IMR-90 (cell line): Measurements from ENCODE around the gene PRKACG. TPM values are rescaled to one million over a fixed set of nuclear protein-coding genes. Genes with fewer than 3 reads are reported as not detected.

ENCODE experiments used
- ATAC-seq: fragments of 200-7000 bp; cut with Tn5 transposase; 2 replicates; pipeline ENCODE4 v1.9.1; 2020; ENCODE audit warnings: low read depth, mild to moderate bottlenecking, moderate library complexity
- BruUV-seq: library from RNA; stranded (reverse); fragments of 400-500 nt; replicated peaks from 2 replicates; lab custom pipeline; 2021; lab: Mats Ljungman, UMichigan
- CTCF ChIA-PET: fragments of 300-600 bp; formaldehyde crosslinking; extraction: SDS; loops from one replicate; lab custom pipeline; 2021; ENCODE audit warnings: antibody characterized with exemption; lab: Yijun Ruan, JAX
- POLR2A ChIA-PET: fragments of 300-600 bp; sonication (Branson Sonifier 250); formaldehyde crosslinking; loops from one replicate; lab custom pipeline; 2022; ENCODE audit warnings: antibody characterized with exemption; ENCODE audit not compliant: unreplicated experiment; lab: Charles Lee
- DNase-seq: peaks from one replicate; pipeline ENCODE4 v3.0.0; 2013
- H2AFZ ChIP-seq: replicated peaks from 2 replicates; pipeline ENCODE3; 2013; ENCODE audit warnings: low read length, mild to moderate bottlenecking; ENCODE audit not compliant: poor library complexity
- H2AK5ac ChIP-seq: 2 replicates; pipeline ENCODE4 v1.6.1; 2013; ENCODE audit warnings: low read depth, low read length, inconsistent platforms
- H2AK9ac ChIP-seq: replicated peaks from 2 replicates; pipeline ENCODE3; 2013; ENCODE audit warnings: mild to moderate bottlenecking, low read depth, low read length, moderate library complexity; ENCODE audit not compliant: poor library complexity
- H2BK120ac ChIP-seq: 2 replicates; pipeline ENCODE4 v1.6.1; 2013; ENCODE audit warnings: low read depth, low read length, inconsistent platforms
- H2BK15ac ChIP-seq: 3 replicates; pipeline ENCODE4 v1.6.1; 2013; ENCODE audit warnings: low read depth, low read length, inconsistent platforms
- H2BK20ac ChIP-seq: 2 replicates; pipeline ENCODE4 v1.6.1; 2013; ENCODE audit warnings: low read depth, mild to moderate bottlenecking, inconsistent platforms, low read length, moderate library complexity
- H2BK5ac ChIP-seq: 2 replicates; pipeline ENCODE4 v1.6.1; 2013; ENCODE audit warnings: mild to moderate bottlenecking, low read depth, low read length, inconsistent platforms; ENCODE audit not compliant: poor library complexity, severe bottlenecking
- H3K14ac ChIP-seq: replicated peaks from 2 replicates; pipeline ENCODE4 v1.6.1; 2013; ENCODE audit warnings: low read depth, low read length, inconsistent platforms
- H3K18ac ChIP-seq: 2 replicates; pipeline ENCODE4 v1.6.1; 2013; ENCODE audit warnings: low read depth, low read length, control low read depth
- H3K23ac ChIP-seq: 2 replicates; pipeline ENCODE4 v1.6.1; 2013; ENCODE audit warnings: low read depth, low read length, inconsistent platforms
- H3K27ac ChIP-seq: 2 replicates; pipeline ENCODE4 v1.5.1; 2013; ENCODE audit warnings: mild to moderate bottlenecking, control low read depth, low read length; ENCODE audit not compliant: insufficient read depth
- H3K27me3 ChIP-seq: 2 replicates; pipeline ENCODE4 v1.6.1; 2013; ENCODE audit warnings: low read length; ENCODE audit not compliant: control insufficient read depth, insufficient read depth
- H3K36me3 ChIP-seq: 2 replicates; pipeline ENCODE4 v1.6.1; 2013; ENCODE audit warnings: low read length, mixed read lengths; ENCODE audit not compliant: control insufficient read depth, insufficient read depth
- H3K4ac ChIP-seq: 2 replicates; pipeline ENCODE4 v1.6.1; 2013; ENCODE audit warnings: low read depth, low read length, inconsistent platforms
- H3K4me1 ChIP-seq: 2 replicates; pipeline ENCODE4 v1.6.1; 2013; ENCODE audit warnings: low read length, mixed read lengths; ENCODE audit not compliant: control insufficient read depth, insufficient read depth
- H3K4me2 ChIP-seq: 2 replicates; pipeline ENCODE4 v1.6.1; 2013; ENCODE audit warnings: low read depth, mild to moderate bottlenecking, control low read depth, low read length, moderate library complexity
- H3K4me3 ChIP-seq: 2 replicates; pipeline ENCODE4 v1.5.1; 2013; ENCODE audit warnings: low read depth, mild to moderate bottlenecking, control low read depth, low read length, moderate library complexity; ENCODE audit not compliant: insufficient read depth
- H3K56ac ChIP-seq: 2 replicates; pipeline ENCODE4 v1.6.1; 2013; ENCODE audit warnings: low read length, inconsistent platforms; ENCODE audit not compliant: insufficient read depth; ENCODE audit errors: extremely low read depth
- H3K79me1 ChIP-seq, 2 experiments: 2 replicates each; pipeline ENCODE4 v1.6.1; 2013; ENCODE audit warnings: low read length in 2 of 2, inconsistent platforms in 1 of 2, low read depth in 1 of 2
- H3K9ac ChIP-seq: 2 replicates; pipeline ENCODE4 v1.6.1; 2013; ENCODE audit warnings: low read depth, low read length, control low read depth
- H3K9me1 ChIP-seq: 2 replicates; pipeline ENCODE4 v1.6.1; 2013; ENCODE audit warnings: low read length, inconsistent platforms; ENCODE audit not compliant: insufficient read depth
- H3K9me3 ChIP-seq: 2 replicates; pipeline ENCODE4 v1.6.1; 2013; ENCODE audit warnings: low read length; ENCODE audit not compliant: control insufficient read depth, insufficient read depth
- H4K20me1 ChIP-seq: 2 replicates; pipeline ENCODE4 v1.6.1; 2013; ENCODE audit warnings: low read length, inconsistent platforms; ENCODE audit not compliant: insufficient read depth
- H4K5ac ChIP-seq: 2 replicates; pipeline ENCODE4 v1.6.1; 2013; ENCODE audit warnings: mild to moderate bottlenecking, low read depth, low read length, control low read depth
- H4K8ac ChIP-seq, 2 experiments: 2 replicates each; pipeline ENCODE4 v1.6.1; 2013; ENCODE audit warnings: low read depth in 2 of 2, low read length in 2 of 2, control low read depth in 1 of 2, inconsistent platforms in 1 of 2
- H4K91ac ChIP-seq: 2 replicates; pipeline ENCODE4 v1.6.1; 2013; ENCODE audit warnings: low read depth, low read length, inconsistent platforms; ENCODE audit not compliant: insufficient read depth
- BHLHE40 ChIP-seq: fragments of 150-350 bp; IDR thresholded peaks from 2 replicates; pipeline ENCODE4 v1.6.1; 2016; ENCODE audit warnings: mild to moderate bottlenecking, low read depth, low read length
- CEBPB ChIP-seq: IDR thresholded peaks from 2 replicates; pipeline ENCODE4 v1.6.1; 2012; ENCODE audit warnings: low read depth, low read length, improper control_type of control experiment
- CHD1 ChIP-seq: IDR thresholded peaks from 2 replicates; pipeline ENCODE4 v1.6.1; 2012; ENCODE audit warnings: low read depth, low read length, improper control_type of control experiment
- CTCF ChIP-seq: conservative IDR thresholded peaks from 2 replicates; pipeline ENCODE4 v1.5.1; 2012; ENCODE audit warnings: mild to moderate bottlenecking, low read depth, low read length, improper control_type of control experiment
- ELK1 ChIP-seq: fragments of 150-350 bp; IDR thresholded peaks from 2 replicates; pipeline ENCODE4 v1.6.1; 2016; ENCODE audit warnings: low read depth, mild to moderate bottlenecking, low read length, moderate library complexity, borderline replicate concordance
- FOS ChIP-seq: fragments of 150-350 bp; IDR thresholded peaks from 2 replicates; pipeline ENCODE4 v1.6.1; 2016; ENCODE audit warnings: low read depth, low read length
- MAFK ChIP-seq: IDR thresholded peaks from 2 replicates; pipeline ENCODE4 v1.6.1; 2012; ENCODE audit warnings: low read depth, low read length, improper control_type of control experiment
- MAZ ChIP-seq: IDR thresholded peaks from 2 replicates; pipeline ENCODE4 v1.6.1; 2012; ENCODE audit warnings: low read depth, mild to moderate bottlenecking, low read length, improper control_type of control experiment, moderate library complexity, borderline replicate concordance
- MXI1 ChIP-seq: IDR thresholded peaks from 2 replicates; pipeline ENCODE4 v1.6.1; 2012; ENCODE audit warnings: low read depth, mild to moderate bottlenecking, low read length, moderate library complexity, borderline replicate concordance
- NFE2L2 ChIP-seq: fragments of 150-350 bp; IDR thresholded peaks from 2 replicates; pipeline ENCODE4 v1.6.1; 2016; ENCODE audit warnings: low read depth, mild to moderate bottlenecking, low read length
- POLR2A ChIP-seq: IDR thresholded peaks from 2 replicates; pipeline ENCODE4 v1.6.1; 2012; ENCODE audit warnings: mild to moderate bottlenecking, low read depth, low read length
- RCOR1 ChIP-seq: IDR thresholded peaks from 2 replicates; pipeline ENCODE4 v1.6.1; 2012; ENCODE audit warnings: mild to moderate bottlenecking, low read length, improper control_type of control experiment; ENCODE audit not compliant: insufficient replicate concordance
- RFX5 ChIP-seq: IDR thresholded peaks from 2 replicates; pipeline ENCODE4 v1.8.0; 2012; ENCODE audit warnings: low read depth, mild to moderate bottlenecking, low read length, moderate library complexity
- SMC3 ChIP-seq: fragments of 150-350 bp; IDR thresholded peaks from 2 replicates; pipeline ENCODE4 v1.6.1; 2016; ENCODE audit warnings: low read depth, mild to moderate bottlenecking, antibody characterized with exemption, low read length, moderate library complexity
- USF2 ChIP-seq: fragments of 150-350 bp; IDR thresholded peaks from 2 replicates; pipeline ENCODE4 v1.6.1; 2017; ENCODE audit warnings: mild to moderate bottlenecking, antibody characterized with exemption, low read length, low read depth
- WGBS, 2 experiments: methylation state at CpG; one replicate each; pipeline versions ENCODE4 v1.1.5 to v1.1.7; 2013; ENCODE audit warnings: missing lambda C conversion rate in 2 of 2; ENCODE audit not compliant: insufficient read length in 1 of 2; ENCODE audit errors: extremely low coverage in 2 of 2; 5-methylcytosine and 5-hydroxymethylcytosine counted together
- dilution Hi-C: fragments of 300-500 bp; cut with HindIII; formaldehyde crosslinking; loops from one replicate; pipeline ENCODE4 v1.14.3; 2018; ENCODE audit warnings: low sequenced_read_pairs; ENCODE audit not compliant: unreplicated experiment
- in situ Hi-C: fragments of 300-500 bp; cut with MboI; formaldehyde crosslinking; loops from 3 replicates; pipeline ENCODE4 v1.14.3; 2019; ENCODE audit warnings: low sequenced_read_pairs, inconsistent platforms, mixed read lengths
- intact Hi-C: fragments of 100-400 bp; cut with micrococcal nuclease; formaldehyde crosslinking; loops from 2 replicates; pipeline ENCODE4 v1.10.0; 2022
- polyA plus RNA-seq, 3 experiments: library from polyadenylated mRNA; depleted of rRNA; stranded (reverse); fragments of >200 nt; gene quantifications; 2 replicates each; pipeline ENCODE4 v1.2.3, GENCODE V29; 2012; ENCODE audit warnings: low replicate concordance in 1 of 3
- total RNA-seq: library from RNA; depleted of rRNA; stranded (reverse); fragments of >200 nt; gene quantifications from 2 replicates; pipeline ENCODE4 v1.2.3, GENCODE V29; 2012

PRKACG gene
- total and polyA plus RNA-seq, 2 of the 4 experiments (the other 2 are of a cell fraction) = not detected

GRCh38 chr9:68973619-68974018, 40.3 kb downstream of the PRKACG start:
- ATAC-seq = no peak
- no TSS peak for BruUV-seq
- Histone ChIP-seq H4K8ac (no peak overlapping the region), H4K20me1 (no peaks in the 10 kb centered on the region), H2BK20ac (no peak overlapping the region), H2AFZ (no peak overlapping the region), H2BK5ac (no peak overlapping the region), H2BK15ac (no peak overlapping the region), H3K27me3 (no peaks in the 10 kb centered on the region), H2AK9ac (no peak overlapping the region), H3K56ac (no peak overlapping the region), H3K14ac (no peak overlapping the region), H3K4me1 (no peaks in the 10 kb centered on the region; the same call in 1 of the 2 replicates), H4K91ac (no peak overlapping the region), H3K79me1 (no peaks in the 10 kb centered on the region), H3K9ac (no peak overlapping the region), H3K9me3 (no peaks in the 10 kb centered on the region), H3K27ac (no peak overlapping the region), H3K4me2 (no peak overlapping the region), H2AK5ac (no peak overlapping the region), H4K5ac (no peak overlapping the region), H3K18ac (no peak overlapping the region), H3K36me3 (no peaks in the 10 kb centered on the region), H3K23ac (no peak overlapping the region), H3K4ac (no peak overlapping the region), H3K4me3 (no peak overlapping the region), H2BK120ac (no peak overlapping the region), H3K9me1 (no peaks in the 10 kb centered on the region)
- DNase-seq = no peak
- intact Hi-C loops = no loop called here
- in situ Hi-C loops = no loop called here
- CTCF ChIA-PET = no interaction called here
- dilution Hi-C loops = no loop called here
- 0% methylated on average over 1 of the region's 3 CpGs; no CpG with 5 or more reads in 1 of the 2 experiments for WGBS, 2 experiments
- TF ChIP-seq CEBPB (no peak), RFX5 (no peak), MAFK (no peak), POLR2A (no peak), CHD1 (no peak), BHLHE40 (no peak), FOS (no peak), RCOR1 (no peak), USF2 (no peak), SMC3 (no peak), ELK1 (no peak), CTCF (no peak), NFE2L2 (no peak), MXI1 (no peak), MAZ (no peak)
- POLR2A ChIA-PET = no interaction called here
